GM12878 (cell line): ENCODE results near the gene NR2F6. TPM values are rescaled to one million over a fixed set of nuclear protein-coding genes. Genes with fewer than 3 reads are reported as not detected.

Source experiments
- ATAC-seq: fragments of 200-7000 bp; cut with Tn5 transposase; 3 replicates; pipeline ENCODE4 v1.9.1; 2020; ENCODE audit warnings: mild to moderate bottlenecking, moderate library complexity
- BruUV-seq: library from RNA; stranded (reverse); fragments of 400-500 nt; replicated peaks from 2 replicates; lab custom pipeline; 2021; lab: Mats Ljungman, UMichigan
- CTCF ChIA-PET: fragments of 300-600 bp; sonication (Branson Sonifier 250); formaldehyde crosslinking; extraction: SDS; loops from one replicate; lab custom pipeline; 2021; ENCODE audit warnings: inconsistent platforms; lab: Yijun Ruan, JAX
- POLR2A ChIA-PET: fragments of 350-600 bp; formaldehyde crosslinking; extraction: SDS; loops from one replicate; lab custom pipeline; 2021; ENCODE audit warnings: inconsistent platforms; lab: Charles Lee
- RAD21 ChIA-PET: fragments of 300-600 bp; sonication (Branson Sonifier 250); formaldehyde crosslinking; loops from one replicate; lab custom pipeline; 2023; ENCODE audit warnings: antibody characterized with exemption; ENCODE audit not compliant: unreplicated experiment; lab: Charles Lee
- SMC1A ChIA-PET: fragments of 300-600 bp; sonication (Branson Sonifier 250); formaldehyde crosslinking; loops from one replicate; lab custom pipeline; 2023; ENCODE audit not compliant: unreplicated experiment, uncharacterized antibody; lab: Charles Lee
- DNase-seq: peaks from one replicate; pipeline ENCODE4 v3.0.0-alpha.2; 2011; ENCODE audit warnings: low read depth, low spot score
- FAIRE-seq: peaks from 3 replicates; lab custom pipeline; 2011; peaks lifted over from hg19 to GRCh38; lab: Jason Lieb, UNC
- H2AFZ ChIP-seq: 2 replicates; pipeline ENCODE4 v1.6.0; 2011; ENCODE audit warnings: low read depth, low read length, control low read depth; ENCODE audit not compliant: control insufficient read depth
- H3K27ac ChIP-seq: 2 replicates; pipeline ENCODE4 v1.5.1; 2011; ENCODE audit warnings: control low read depth; ENCODE audit not compliant: control insufficient read depth, insufficient read depth
- H3K27me3 ChIP-seq, 2 experiments: replicated peaks in 1 of 2; 2 replicates each; pipeline versions ENCODE4 v1.6.0 to v1.6.1; 2011; ENCODE audit warnings: low read length in 1 of 2; ENCODE audit not compliant: control insufficient read depth in 2 of 2, insufficient read depth in 2 of 2
- H3K36me3 ChIP-seq, 2 experiments: 2 replicates each; pipeline ENCODE4 v1.5.1; 2011; ENCODE audit warnings: low read length in 1 of 2; ENCODE audit not compliant: control insufficient read depth in 2 of 2, insufficient read depth in 2 of 2
- H3K4me1 ChIP-seq: 2 replicates; pipeline ENCODE4 v1.6.1; 2011; ENCODE audit warnings: mild to moderate bottlenecking, low read length, moderate library complexity, mixed read lengths; ENCODE audit not compliant: control insufficient read depth, insufficient read depth
- H3K4me2 ChIP-seq: 2 replicates; pipeline ENCODE4 v1.6.0; 2011; ENCODE audit warnings: control low read depth; ENCODE audit not compliant: control insufficient read depth, insufficient read depth
- H3K4me3 ChIP-seq: fragments of 200-600 bp; sonication (generic); 2 replicates; pipeline ENCODE4 v1.5.1; 2016
- H3K79me2 ChIP-seq: 2 replicates; pipeline ENCODE4 v1.6.0; 2011; ENCODE audit warnings: low read length; ENCODE audit not compliant: control insufficient read depth, insufficient read depth
- H3K9ac ChIP-seq: 2 replicates; pipeline ENCODE4 v1.8.0; 2011; ENCODE audit warnings: low read length, control low read depth, mixed read lengths; ENCODE audit not compliant: control insufficient read depth, insufficient read depth
- H3K9me3 ChIP-seq: replicated peaks from 3 replicates; pipeline ENCODE4 v1.5.1; 2011; ENCODE audit warnings: mild to moderate bottlenecking, low read length; ENCODE audit not compliant: control insufficient read depth, insufficient read depth
- H4K20me1 ChIP-seq: 2 replicates; pipeline ENCODE4 v1.6.0; 2011; ENCODE audit not compliant: control insufficient read depth, insufficient read depth
- CBFB ChIP-seq: IDR thresholded peaks from 2 replicates; pipeline ENCODE4 v1.6.1; 2016; ENCODE audit warnings: antibody characterized with exemption, low read depth
- CREM ChIP-seq: IDR thresholded peaks from 2 replicates; pipeline ENCODE4 v1.6.1; 2014; ENCODE audit warnings: antibody characterized with exemption, low read depth
- CUX1 ChIP-seq: IDR thresholded peaks from 2 replicates; pipeline ENCODE4 v1.6.1; 2012; ENCODE audit warnings: improper control_type of control experiment, low read depth, low read length; ENCODE audit not compliant: insufficient replicate concordance
- GATAD2B ChIP-seq: fragments of 450-650 bp; conservative IDR thresholded peaks from 2 replicates; pipeline ENCODE4 v1.6.1; 2017; ENCODE audit warnings: low read depth, mild to moderate bottlenecking, moderate library complexity
- HCFC1 ChIP-seq: fragments of 150-350 bp; IDR thresholded peaks from 2 replicates; pipeline ENCODE4 v1.6.1; 2014; ENCODE audit warnings: low read length
- MEF2A ChIP-seq: IDR thresholded peaks from 2 replicates; pipeline ENCODE4 v1.6.1; 2011; ENCODE audit warnings: low read depth, mild to moderate bottlenecking, low read length, moderate library complexity; ENCODE audit not compliant: insufficient read depth
- NR2F1 ChIP-seq: fragments of 450-650 bp; conservative IDR thresholded peaks from 2 replicates; pipeline ENCODE4 v1.6.1; 2017; ENCODE audit warnings: mild to moderate bottlenecking
- SIX5 ChIP-seq: IDR thresholded peaks from 2 replicates; pipeline ENCODE4 v1.6.1; 2011; ENCODE audit warnings: mild to moderate bottlenecking, low read depth, low read length, moderate library complexity; ENCODE audit not compliant: severe bottlenecking
- TCF7 ChIP-seq: IDR thresholded peaks from 2 replicates; pipeline ENCODE4 v1.6.1; 2014; ENCODE audit warnings: antibody characterized with exemption, borderline replicate concordance
- YY1 ChIP-seq: IDR thresholded peaks from 2 replicates; pipeline ENCODE4 v1.6.1; 2011; ENCODE audit warnings: low read depth, mild to moderate bottlenecking, low read length
- WGBS: methylation state at CpG from one replicate; pipeline ENCODE4 v1.1.6; 2016; ENCODE audit warnings: low lambda C conversion rate; ENCODE audit not compliant: insufficient replicate concordance, insufficient coverage; ENCODE audit errors: missing lambda C conversion rate; 5-methylcytosine and 5-hydroxymethylcytosine counted together
- in situ Hi-C: fragments of 300-500 bp; cut with MboI; formaldehyde crosslinking; loops from 9 replicates; pipeline ENCODE4 v1.14.3; 2018; ENCODE audit warnings: mixed read lengths
- intact Hi-C: fragments of 100-400 bp; cut with micrococcal nuclease; formaldehyde crosslinking; loops from one replicate; pipeline ENCODE4 v1.14.2; 2022; ENCODE audit not compliant: unreplicated experiment
- polyA plus RNA-seq, 11 experiments: library from polyadenylated mRNA; depleted of rRNA in 4 of 11; unstranded in 6 of 11; stranded (reverse) in 5 of 11; fragments of >200 nt; fragmentation: Nextera tagmentation in 4 of 11; fragmentation: Illumina TruSeq in 1 of 11; extraction: Ambion mirVana in 4 of 11; extraction: Trizol in 1 of 11; gene quantifications; 1 replicate in 1 of 11; 2 replicates in 10 of 11; pipeline versions ENCODE4 v1.2.1 to v1.2.3, GENCODE V29; 2011 to 2016; ENCODE audit warnings: inconsistent platforms in 2 of 11, missing spikeins in 2 of 11, low read depth in 1 of 11
- total RNA-seq, 4 experiments: library from RNA; depleted of rRNA in 3 of 4; stranded (reverse); fragments of >200 nt in 3 of 4; fragmentation: Illumina TruSeq in 1 of 4; extraction: Trizol in 1 of 4; gene quantifications; 2 replicates each; pipeline versions ENCODE4 v1.2.1 to v1.2.3, GENCODE V29; 2013 to 2021

Gene NR2F6
- total and polyA plus RNA-seq, 10 of the 15 experiments (the other 5 are each of a cell fraction or from before 2014, with no cell fraction given): 0.18 to 15.5 (median 6.1) TPM

- no peak for DNase-seq
- H4K20me1 ChIP-seq: no peaks in the 10 kb centered on the region
- intact Hi-C loops: no loop called here
- H3K9me3 ChIP-seq: no peaks in the 10 kb centered on the region
- CTCF ChIA-PET: no interaction called here
- TF ChIP-seq YY1 (no peak), CUX1 (no peak), CBFB (no peak), MEF2A (no peak), NR2F1 (no peak), CREM (no peak), SIX5 (no peak), GATAD2B (no peak), HCFC1 (no peak), TCF7 (no peak)
- in situ Hi-C loops: no loop called here
- H2AFZ ChIP-seq: no peak overlapping the region
- SMC1A ChIA-PET: no interaction called here
- H3K27ac ChIP-seq: no peak overlapping the region
- no peaks in the 10 kb centered on the region for H3K27me3 ChIP-seq
- FAIRE-seq: no peak
- H3K79me2 ChIP-seq: no peaks in the 10 kb centered on the region; the same call in 1 of the 2 replicates
- 95% methylated on average over 46 of the region's 58 CpGs for WGBS
- BruUV-seq: no TSS peak
- no peak for ATAC-seq
- RAD21 ChIA-PET: no interaction called here
- peaks cover 12 to 26% of the 10 kb centered on the region in 2 experiments; a peak in 3 of 4 replicates for H3K36me3 ChIP-seq
- H3K4me1 ChIP-seq: peaks cover 13% of the 10 kb centered on the region
- H3K4me2 ChIP-seq: no peak overlapping the region
- H3K9ac ChIP-seq: no peak overlapping the region
- no peak overlapping the region for H3K4me3 ChIP-seq
- POLR2A ChIA-PET: no interaction called here
Observed at GRCh38 chr19:17211547-17212446, 33.9 kb downstream of the NR2F6 start.
